ENCODE data around the gene KRTAP22-1.

DNA sequence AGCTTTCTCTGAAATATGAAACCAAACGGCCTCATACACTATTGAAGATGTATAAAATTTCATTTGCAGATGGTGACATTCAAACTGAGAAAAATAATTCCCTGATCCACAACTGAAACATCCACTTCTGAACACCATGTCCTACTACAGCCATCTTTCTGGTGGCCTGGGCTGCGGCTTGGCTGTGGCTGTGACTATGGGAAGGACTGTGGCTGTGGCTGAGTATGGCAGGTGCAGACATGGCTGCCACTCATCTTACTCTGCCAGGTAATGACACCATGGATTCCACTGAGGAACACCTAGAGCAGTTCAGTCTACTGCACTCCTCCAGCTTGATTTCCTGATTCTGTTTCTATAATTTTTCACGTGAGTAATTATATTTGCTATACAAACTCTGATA is 19.6 kb downstream of the KRTAP22-1 start, which contains the start of gene KRTAP20-4:
- TF ChIP-seq CTCF (IDR thresholded peaks at IDR 0.05): no peak
- TF ChIP-seq POLR2A (IDR thresholded peaks at IDR 0.05): no peak
